Esophagus squamous epithelium (tissue), 5 donors: ENCODE results near the gene SFR1. TPM values are rescaled to one million over a fixed set of nuclear protein-coding genes. Genes with fewer than 3 reads are reported as not detected.

Experiments
- DNase-seq: peaks from one replicate; lab custom pipeline; 2025; lab: John Stamatoyannopoulos, UW
- H3K27ac ChIP-seq, 4 donors: fragments of 200-600 bp; sonication (generic); one replicate each; pipeline ENCODE4 v1.5.1; 2016 to 2019; ENCODE audit warnings: mild to moderate bottlenecking in 1 of 4
- H3K27me3 ChIP-seq, 4 donors: fragments of 200-600 bp; sonication (generic); 1 replicate in 3 of 4; 2 replicates in 1 of 4; pipeline versions ENCODE4 v1.5.1 to v1.6.0; 2017 to 2021; ENCODE audit warnings: antibody characterized with exemption in 1 of 4
- H3K36me3 ChIP-seq, 3 donors: fragments of 200-600 bp; sonication (generic); one replicate each; pipeline ENCODE4 v1.5.1; 2016 to 2019
- H3K4me1 ChIP-seq, 3 donors: fragments of 200-600 bp; sonication (generic); one replicate each; pipeline ENCODE4 v1.5.1; 2017 to 2019
- H3K4me3 ChIP-seq, 4 donors: fragments of 200-600 bp; sonication (generic); 1 replicate in 3 of 4; 2 replicates in 1 of 4; pipeline ENCODE4 v1.5.1; 2016 to 2019; ENCODE audit warnings: mild to moderate bottlenecking in 2 of 4, moderate library complexity in 1 of 4
- H3K9me3 ChIP-seq, 3 donors: fragments of 200-600 bp; sonication (generic); one replicate each; pipeline ENCODE4 v1.5.1; 2016 to 2019
- POLR2A ChIP-seq, 4 donors: fragments of 450-650 bp; IDR thresholded peaks; one replicate each; pipeline ENCODE4 v1.6.1; 2017; ENCODE audit warnings: antibody characterized with exemption in 4 of 4, mild to moderate bottlenecking in 4 of 4, moderate library complexity in 3 of 4
- WGBS, 2 donors: methylation state at CpG; one replicate each; pipeline ENCODE4 v1.1.5; 2018; 5-methylcytosine and 5-hydroxymethylcytosine counted together
- intact Hi-C: fragments of 100-400 bp; cut with DNase I; formaldehyde crosslinking; loops from one replicate; pipeline ENCODE4 v1.15.0; 2022
- total RNA-seq, 4 donors: library from RNA; depleted of rRNA; stranded (reverse); fragments of >200 nt; gene quantifications; one replicate each; pipeline ENCODE4 v1.1.0, GENCODE V29; 2016
- TF ChIP-seq, protein P1 (sequence below), 6 experiments: fragments of 450-650 bp in 4 of 6; fragments of 200-600 bp in 2 of 6; sonication (generic) in 2 of 6; IDR thresholded peaks; one replicate each; pipeline ENCODE4 v1.5.1; 2016 to 2019; ENCODE audit warnings: antibody characterized with exemption in 6 of 6, mild to moderate bottlenecking in 4 of 6, moderate library complexity in 4 of 6
- donor health status: DM: yes; HTN: yes; CAD: no.

The SFR1 gene
- total RNA-seq, 4 donors from 2014 or later, result 2.7 to 9.3 (median 6.3) TPM

DNA sequence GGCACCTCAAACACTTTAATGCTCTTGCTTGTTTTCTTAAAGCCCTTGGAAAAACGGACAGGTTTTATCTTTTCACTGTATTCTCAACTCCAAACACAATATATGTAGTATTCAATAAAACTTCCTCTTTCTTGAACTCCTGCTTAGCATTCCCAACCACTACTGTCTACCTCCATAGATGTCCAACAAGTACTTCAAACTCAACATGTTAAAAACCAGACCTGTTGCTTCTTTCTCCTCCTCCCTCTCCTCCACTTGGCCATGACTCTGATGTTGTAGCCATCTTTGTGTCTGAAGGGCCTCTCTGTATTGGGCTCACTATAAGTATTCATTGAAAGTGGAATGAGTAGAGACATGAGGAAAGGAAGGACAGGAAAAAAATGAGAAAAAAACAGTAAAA, 20.1 kb upstream of the SFR1 start:
- 48 to 76% methylated on average over 1 of the region's 1 CpG for WGBS, 2 donors
- intact Hi-C loops, result no loop called here
- H3K27ac ChIP-seq, result no peak overlapping the region
- no peaks in the 10 kb centered on the region for H3K36me3 ChIP-seq
- H3K4me3 ChIP-seq, result no peak overlapping the region
- no peak for DNase-seq
- TF ChIP-seq, protein P1, sequence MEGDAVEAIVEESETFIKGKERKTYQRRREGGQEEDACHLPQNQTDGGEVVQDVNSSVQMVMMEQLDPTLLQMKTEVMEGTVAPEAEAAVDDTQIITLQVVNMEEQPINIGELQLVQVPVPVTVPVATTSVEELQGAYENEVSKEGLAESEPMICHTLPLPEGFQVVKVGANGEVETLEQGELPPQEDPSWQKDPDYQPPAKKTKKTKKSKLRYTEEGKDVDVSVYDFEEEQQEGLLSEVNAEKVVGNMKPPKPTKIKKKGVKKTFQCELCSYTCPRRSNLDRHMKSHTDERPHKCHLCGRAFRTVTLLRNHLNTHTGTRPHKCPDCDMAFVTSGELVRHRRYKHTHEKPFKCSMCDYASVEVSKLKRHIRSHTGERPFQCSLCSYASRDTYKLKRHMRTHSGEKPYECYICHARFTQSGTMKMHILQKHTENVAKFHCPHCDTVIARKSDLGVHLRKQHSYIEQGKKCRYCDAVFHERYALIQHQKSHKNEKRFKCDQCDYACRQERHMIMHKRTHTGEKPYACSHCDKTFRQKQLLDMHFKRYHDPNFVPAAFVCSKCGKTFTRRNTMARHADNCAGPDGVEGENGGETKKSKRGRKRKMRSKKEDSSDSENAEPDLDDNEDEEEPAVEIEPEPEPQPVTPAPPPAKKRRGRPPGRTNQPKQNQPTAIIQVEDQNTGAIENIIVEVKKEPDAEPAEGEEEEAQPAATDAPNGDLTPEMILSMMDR (IDR thresholded peaks at IDR 0.05), result no peak
- TF ChIP-seq POLR2A (IDR thresholded peaks at IDR 0.05), result no peak
- H3K4me1 ChIP-seq, result peaks cover 0 to 5% (median 0%) of the 10 kb centered on the region in 3 donors
- peaks cover 0 to 4% (median 0%) of the 10 kb centered on the region in 3 donors for H3K9me3 ChIP-seq
- no peaks in the 10 kb centered on the region for H3K27me3 ChIP-seq

DNA sequence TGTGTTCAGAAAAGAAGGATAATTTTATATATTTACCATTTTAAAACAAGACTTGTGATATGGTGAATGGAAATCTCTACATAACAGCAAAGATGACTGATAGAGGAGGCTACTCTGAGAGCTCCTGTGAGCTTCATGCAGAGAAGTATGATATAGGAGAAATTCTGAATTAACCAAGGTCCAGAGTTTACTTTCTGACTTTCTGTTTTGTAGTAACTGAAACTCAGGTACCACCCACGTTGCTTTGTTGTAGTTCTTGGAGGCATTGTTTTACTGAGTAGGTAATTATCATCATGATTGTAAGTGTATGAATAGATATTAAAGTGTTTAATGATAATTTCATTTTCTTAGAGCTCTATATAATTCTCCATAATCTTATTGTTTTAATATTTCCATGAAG, 18.0 kb upstream of the SFR1 start:
- Histone ChIP-seq H3K36me3 (no peaks in the 10 kb centered on the region), H3K27me3 (no peaks in the 10 kb centered on the region), H3K27ac (no peak overlapping the region), H3K9me3 (no peaks in the 10 kb centered on the region), H3K4me1 (peaks cover 0 to 5% (median 0%) of the 10 kb centered on the region in 3 donors), H3K4me3 (no peak overlapping the region)
- no peak for TF ChIP-seq POLR2A (IDR thresholded peaks at IDR 0.05)
- TF ChIP-seq, protein P1 (IDR thresholded peaks at IDR 0.05), result no peak
- intact Hi-C loops, result no loop called here
- no peak for DNase-seq
- 41 to 42% methylated on average over 1 of the region's 1 CpG for WGBS, 2 donors

DNA sequence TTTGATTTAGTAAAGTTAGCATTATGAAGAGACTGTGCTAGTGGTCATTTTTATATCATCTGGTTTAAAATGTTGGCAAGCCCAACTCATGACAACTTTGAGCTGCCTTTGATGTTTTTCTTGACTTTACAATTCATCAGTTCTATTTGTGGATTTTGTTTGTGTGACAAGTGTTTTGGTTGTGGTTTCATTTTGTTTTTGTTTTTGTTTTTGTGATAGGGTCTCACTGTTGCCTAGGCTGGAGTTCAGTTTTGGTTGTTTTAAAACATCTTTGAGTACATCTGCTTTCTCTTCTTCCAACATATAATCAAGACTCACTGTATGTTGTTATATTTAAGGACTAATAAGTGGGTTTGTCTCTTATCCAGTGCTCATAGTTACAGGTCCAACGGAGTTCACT, 17.6 kb upstream of the SFR1 start:
- Histone ChIP-seq H3K27ac (no peak overlapping the region), H3K4me1 (peaks cover 0 to 5% (median 0%) of the 10 kb centered on the region in 3 donors), H3K36me3 (no peaks in the 10 kb centered on the region), H3K4me3 (no peak overlapping the region), H3K27me3 (no peaks in the 10 kb centered on the region), H3K9me3 (no peaks in the 10 kb centered on the region)
- TF ChIP-seq POLR2A (IDR thresholded peaks at IDR 0.05), result no peak
- TF ChIP-seq, protein P1 (IDR thresholded peaks at IDR 0.05), result no peak
- DNase-seq, result no peak
- WGBS, 2 donors, result 0% methylated on average over 1 of the region's 1 CpG
- intact Hi-C loops, result no loop called here

DNA sequence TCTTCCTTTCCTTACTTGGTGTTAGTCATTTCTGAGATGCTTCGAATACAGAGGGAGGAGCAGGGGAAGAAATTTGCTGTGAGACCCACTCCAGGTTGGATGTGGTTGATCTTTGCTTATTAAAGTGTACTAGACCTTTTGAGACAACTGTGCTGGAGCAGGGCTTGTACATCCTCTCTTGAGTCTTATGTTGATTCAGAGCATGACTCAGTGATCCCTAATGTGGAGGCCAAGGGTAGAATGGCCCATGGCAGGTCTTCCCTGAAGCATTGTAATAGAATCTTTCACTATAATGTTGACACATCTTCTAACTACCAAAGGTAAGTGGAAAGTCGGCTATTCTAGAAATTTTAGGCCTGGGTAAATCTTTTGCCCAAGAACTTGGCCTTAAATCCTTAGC, 17.0 kb upstream of the SFR1 start:
- Histone ChIP-seq H3K4me3 (no peak overlapping the region), H3K4me1 (peaks cover 0 to 5% (median 0%) of the 10 kb centered on the region in 3 donors), H3K36me3 (no peaks in the 10 kb centered on the region), H3K9me3 (no peaks in the 10 kb centered on the region), H3K27me3 (no peaks in the 10 kb centered on the region), H3K27ac (no peak overlapping the region)
- intact Hi-C loops, result no loop called here
- no peak for TF ChIP-seq POLR2A (IDR thresholded peaks at IDR 0.05)
- TF ChIP-seq, protein P1 (IDR thresholded peaks at IDR 0.05), result no peak
- WGBS, 2 donors, result 72 to 74% methylated on average over 2 of the region's 2 CpGs
- DNase-seq, result no peak

DNA sequence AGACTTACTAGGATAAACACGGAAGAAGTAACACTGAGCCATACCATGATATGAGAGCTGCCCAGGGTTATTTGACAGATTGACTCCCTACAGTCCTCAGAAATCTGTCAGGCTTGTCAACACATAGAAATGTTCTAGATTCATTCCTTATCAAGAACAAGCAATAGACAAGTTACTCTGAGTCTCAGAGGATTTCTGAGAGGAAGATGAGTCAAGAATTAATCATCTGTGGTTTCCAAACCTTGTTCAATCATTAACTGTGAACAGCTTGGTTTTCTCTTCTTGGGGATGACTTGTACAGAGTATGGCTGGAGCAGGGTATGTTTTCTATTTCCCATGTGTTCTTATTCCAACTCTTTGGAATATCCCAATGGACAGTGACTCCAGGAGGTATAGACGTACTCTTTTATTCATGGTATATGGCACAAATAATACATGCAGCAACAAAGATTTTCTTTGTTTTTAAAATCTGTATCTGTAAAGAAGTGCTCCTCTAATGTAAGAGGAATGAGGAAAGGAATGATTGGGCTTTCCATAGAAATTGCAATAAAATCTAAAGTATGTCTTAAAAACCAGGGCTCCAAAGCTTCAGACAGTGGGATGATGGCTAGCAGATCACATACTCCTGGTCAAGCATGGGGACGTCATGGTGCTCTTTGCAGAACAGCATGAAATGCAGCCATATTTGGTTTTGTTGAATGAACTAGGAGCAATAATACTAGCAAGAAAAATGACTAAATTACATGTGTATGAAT, 11.9 kb upstream of the SFR1 start:
- 59 to 70% methylated on average over 3 of the region's 3 CpGs for WGBS, 2 donors
- Histone ChIP-seq H3K4me3 (no peak overlapping the region), H3K27ac (no peak overlapping the region), H3K4me1 (peaks cover 0 to 3% (median under 1%) of the 10 kb centered on the region in 3 donors), H3K36me3 (no peaks in the 10 kb centered on the region), H3K27me3 (peaks cover 0 to 3% (median 0%) of the 10 kb centered on the region in 4 donors), H3K9me3 (no peaks in the 10 kb centered on the region)
- DNase-seq, result no peak
- TF ChIP-seq POLR2A (IDR thresholded peaks at IDR 0.05), result no peak
- TF ChIP-seq, protein P1 (IDR thresholded peaks at IDR 0.05), result no peak
- intact Hi-C loops, result no loop called here
